HL-60 (cell line): Measurements from ENCODE around the gene CCDC169.

Experiments
- DNase-seq, 2 experiments: peaks; one replicate each; pipeline ENCODE4 v3.0.0-alpha.2; 2010 to 2020; ENCODE audit warnings: low read depth in 1 of 2, low spot score in 1 of 2
- H3K27ac ChIP-seq: fragments of 250-450 bp; sonication (Bioruptor Pico); replicated peaks from 2 replicates; pipeline ENCODE4 v1.5.1; 2020; ENCODE audit warnings: mild to moderate bottlenecking, moderate library complexity
- H3K27me3 ChIP-seq: fragments of 250-450 bp; sonication (Bioruptor Pico); 2 replicates; pipeline ENCODE4 v1.5.1; 2021; ENCODE audit warnings: mild to moderate bottlenecking, moderate library complexity; ENCODE audit not compliant: insufficient read depth, poor library complexity, severe bottlenecking
- H3K4me3 ChIP-seq: replicated peaks from 2 replicates; pipeline ENCODE4 v1.5.1; 2011; ENCODE audit warnings: mild to moderate bottlenecking, control low read depth, low read length; ENCODE audit not compliant: insufficient read depth
- GABPA ChIP-seq: IDR thresholded peaks from 2 replicates; pipeline ENCODE4 v1.6.1; 2012; ENCODE audit warnings: low read depth
- POLR2AphosphoS5 ChIP-seq: IDR thresholded peaks from 2 replicates; pipeline ENCODE4 v1.6.1; 2012; ENCODE audit warnings: low read depth
- SPI1 ChIP-seq: IDR thresholded peaks from 2 replicates; pipeline ENCODE4 v1.6.1; 2012; ENCODE audit warnings: low read depth, mild to moderate bottlenecking, borderline replicate concordance
- TF ChIP-seq, protein P1 (sequence below): IDR thresholded peaks from 2 replicates; pipeline ENCODE4 v1.6.1; 2012; ENCODE audit warnings: low read depth; ENCODE audit not compliant: insufficient replicate concordance
- TF ChIP-seq, protein P2 (sequence below): IDR thresholded peaks from one replicate; pipeline ENCODE4 v1.5.1; 2011; ENCODE audit warnings: low read length, control low read depth, inconsistent platforms; ENCODE audit not compliant: insufficient read depth

CCDC169 gene

DNA sequence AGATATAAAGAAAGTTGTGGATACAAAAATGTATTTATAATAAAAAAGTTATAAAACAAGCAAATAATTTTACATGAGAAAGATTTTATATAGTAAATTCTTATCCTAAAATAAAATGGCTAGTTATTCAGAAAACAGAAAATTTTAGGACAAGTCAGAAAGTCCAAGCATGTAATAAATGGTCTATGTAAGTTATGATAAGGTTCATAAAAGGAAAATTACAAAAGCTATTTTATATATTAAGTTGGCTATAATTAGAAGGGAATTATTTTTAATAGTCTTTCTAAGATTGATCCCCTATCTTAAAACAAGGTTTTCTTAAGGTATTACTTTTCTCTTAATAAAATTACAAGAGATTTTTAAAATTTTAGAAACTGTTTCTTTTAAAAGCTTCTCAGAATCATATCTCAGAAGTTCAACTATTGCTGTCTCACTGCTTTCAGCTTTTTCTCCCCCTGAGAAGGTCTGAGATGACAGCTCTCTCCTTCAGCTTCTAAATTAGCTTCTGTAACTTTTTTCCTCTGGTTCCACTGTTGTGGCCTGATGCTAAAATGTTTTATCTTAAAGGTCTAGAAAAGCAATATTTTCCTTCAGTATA, 8.7 kb downstream of the CCDC169 start:
- TF ChIP-seq POLR2AphosphoS5 (no peak), GABPA (no peak), SPI1 (no peak)
- TF ChIP-seq, protein P1, sequence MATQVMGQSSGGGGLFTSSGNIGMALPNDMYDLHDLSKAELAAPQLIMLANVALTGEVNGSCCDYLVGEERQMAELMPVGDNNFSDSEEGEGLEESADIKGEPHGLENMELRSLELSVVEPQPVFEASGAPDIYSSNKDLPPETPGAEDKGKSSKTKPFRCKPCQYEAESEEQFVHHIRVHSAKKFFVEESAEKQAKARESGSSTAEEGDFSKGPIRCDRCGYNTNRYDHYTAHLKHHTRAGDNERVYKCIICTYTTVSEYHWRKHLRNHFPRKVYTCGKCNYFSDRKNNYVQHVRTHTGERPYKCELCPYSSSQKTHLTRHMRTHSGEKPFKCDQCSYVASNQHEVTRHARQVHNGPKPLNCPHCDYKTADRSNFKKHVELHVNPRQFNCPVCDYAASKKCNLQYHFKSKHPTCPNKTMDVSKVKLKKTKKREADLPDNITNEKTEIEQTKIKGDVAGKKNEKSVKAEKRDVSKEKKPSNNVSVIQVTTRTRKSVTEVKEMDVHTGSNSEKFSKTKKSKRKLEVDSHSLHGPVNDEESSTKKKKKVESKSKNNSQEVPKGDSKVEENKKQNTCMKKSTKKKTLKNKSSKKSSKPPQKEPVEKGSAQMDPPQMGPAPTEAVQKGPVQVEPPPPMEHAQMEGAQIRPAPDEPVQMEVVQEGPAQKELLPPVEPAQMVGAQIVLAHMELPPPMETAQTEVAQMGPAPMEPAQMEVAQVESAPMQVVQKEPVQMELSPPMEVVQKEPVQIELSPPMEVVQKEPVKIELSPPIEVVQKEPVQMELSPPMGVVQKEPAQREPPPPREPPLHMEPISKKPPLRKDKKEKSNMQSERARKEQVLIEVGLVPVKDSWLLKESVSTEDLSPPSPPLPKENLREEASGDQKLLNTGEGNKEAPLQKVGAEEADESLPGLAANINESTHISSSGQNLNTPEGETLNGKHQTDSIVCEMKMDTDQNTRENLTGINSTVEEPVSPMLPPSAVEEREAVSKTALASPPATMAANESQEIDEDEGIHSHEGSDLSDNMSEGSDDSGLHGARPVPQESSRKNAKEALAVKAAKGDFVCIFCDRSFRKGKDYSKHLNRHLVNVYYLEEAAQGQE = no peak
- TF ChIP-seq, protein P2, sequence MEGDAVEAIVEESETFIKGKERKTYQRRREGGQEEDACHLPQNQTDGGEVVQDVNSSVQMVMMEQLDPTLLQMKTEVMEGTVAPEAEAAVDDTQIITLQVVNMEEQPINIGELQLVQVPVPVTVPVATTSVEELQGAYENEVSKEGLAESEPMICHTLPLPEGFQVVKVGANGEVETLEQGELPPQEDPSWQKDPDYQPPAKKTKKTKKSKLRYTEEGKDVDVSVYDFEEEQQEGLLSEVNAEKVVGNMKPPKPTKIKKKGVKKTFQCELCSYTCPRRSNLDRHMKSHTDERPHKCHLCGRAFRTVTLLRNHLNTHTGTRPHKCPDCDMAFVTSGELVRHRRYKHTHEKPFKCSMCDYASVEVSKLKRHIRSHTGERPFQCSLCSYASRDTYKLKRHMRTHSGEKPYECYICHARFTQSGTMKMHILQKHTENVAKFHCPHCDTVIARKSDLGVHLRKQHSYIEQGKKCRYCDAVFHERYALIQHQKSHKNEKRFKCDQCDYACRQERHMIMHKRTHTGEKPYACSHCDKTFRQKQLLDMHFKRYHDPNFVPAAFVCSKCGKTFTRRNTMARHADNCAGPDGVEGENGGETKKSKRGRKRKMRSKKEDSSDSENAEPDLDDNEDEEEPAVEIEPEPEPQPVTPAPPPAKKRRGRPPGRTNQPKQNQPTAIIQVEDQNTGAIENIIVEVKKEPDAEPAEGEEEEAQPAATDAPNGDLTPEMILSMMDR = no peak
- H3K4me3 ChIP-seq = no peak overlapping the region
- no peaks in the 10 kb centered on the region for H3K27me3 ChIP-seq
- no peak overlapping the region for H3K27ac ChIP-seq
- no peak for DNase-seq

DNA sequence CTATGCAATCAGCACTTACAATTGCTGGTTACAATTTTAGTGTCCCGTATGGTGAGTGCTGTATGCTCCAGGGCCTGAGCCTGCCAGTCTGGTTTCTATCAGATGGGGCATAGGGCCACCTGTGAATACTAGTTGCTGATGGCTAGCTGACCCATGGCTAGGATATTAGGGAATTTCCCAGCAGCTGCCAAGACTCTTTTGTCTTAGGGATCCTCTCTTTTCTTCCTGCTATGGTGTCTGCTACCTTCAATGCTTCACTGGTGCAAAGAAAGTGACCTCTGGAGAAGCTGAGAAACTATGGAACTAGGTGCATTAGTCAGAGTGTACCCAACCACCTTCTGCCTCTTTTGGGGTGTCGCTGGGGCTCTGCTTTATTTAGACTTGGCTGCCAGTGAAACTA, 11.6 kb downstream of the CCDC169 start:
- H3K4me3 ChIP-seq = no peak overlapping the region
- DNase-seq = no peak
- no peaks in the 10 kb centered on the region for H3K27me3 ChIP-seq

DNA sequence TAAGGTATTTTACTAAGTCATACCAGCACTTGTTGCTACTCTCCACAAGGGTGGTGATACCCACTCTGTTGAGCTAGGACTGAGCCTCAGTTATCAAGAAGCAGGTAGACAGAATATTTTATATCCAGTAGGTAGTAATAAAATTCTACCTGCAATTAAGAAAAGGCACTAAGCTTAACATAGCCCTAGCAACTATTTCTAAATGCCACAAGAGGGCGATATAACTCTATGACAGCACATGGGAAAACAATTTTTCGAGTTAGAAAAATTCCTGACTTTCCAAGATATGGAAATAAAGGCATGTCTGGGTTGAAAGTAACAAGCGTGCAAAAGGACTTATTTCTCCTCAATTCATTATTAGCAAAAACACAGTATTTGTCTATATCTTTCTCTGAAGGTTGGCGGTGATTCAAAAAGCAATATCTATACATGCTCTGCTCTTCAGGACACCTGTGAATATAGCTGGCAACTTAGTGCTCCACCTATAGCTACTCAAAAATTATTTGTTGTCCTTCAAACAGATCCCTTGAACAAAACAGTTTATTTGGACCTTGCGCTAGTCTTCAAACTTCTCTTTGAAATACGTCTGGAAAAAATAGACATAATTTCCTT, 14.7 kb downstream of the CCDC169 start:
- Histone ChIP-seq H3K4me3 (no peak overlapping the region), H3K27me3 (no peaks in the 10 kb centered on the region), H3K27ac (no peak overlapping the region)
- TF ChIP-seq, protein P2 = peak; percentile 56
- TF ChIP-seq GABPA (no peak), SPI1 (no peak), POLR2AphosphoS5 (no peak)
- TF ChIP-seq, protein P1 = no peak
- no peak for DNase-seq

More for the DNA sequence above, 11.6 kb downstream of the CCDC169 start:
- no peak overlapping the region for H3K27ac ChIP-seq
- TF ChIP-seq POLR2AphosphoS5 = no peak
- TF ChIP-seq GABPA = no peak
- TF ChIP-seq, protein P1 = no peak
- TF ChIP-seq SPI1 = no peak
- TF ChIP-seq, protein P2 = no peak
